Vagina (tissue), 2 donors: ENCODE data around the gene PSAP. TPM values are rescaled to one million over a fixed set of nuclear protein-coding genes. Genes with fewer than 3 reads are reported as not detected.

ENCODE experiments used
- DNase-seq, 2 donors: peaks; one replicate each; pipeline ENCODE4 v3.0.0-alpha.2; 2017; ENCODE audit errors: extremely low spot score in 2 of 2
- H3K27ac ChIP-seq: fragments of 200-600 bp; sonication (generic); one replicate; pipeline ENCODE4 v1.5.1; 2019
- H3K27me3 ChIP-seq: fragments of 200-600 bp; sonication (generic); one replicate; pipeline ENCODE4 v1.5.1; 2019
- H3K36me3 ChIP-seq, 2 donors: fragments of 200-600 bp; sonication (generic); one replicate each; pipeline ENCODE4 v1.5.1; 2017 to 2019
- H3K4me1 ChIP-seq: fragments of 200-600 bp; sonication (generic); one replicate; pipeline ENCODE4 v1.5.1; 2019
- H3K4me3 ChIP-seq, 2 donors: fragments of 200-600 bp; sonication (generic); 1 replicate in 1 of 2; 2 replicates in 1 of 2; pipeline ENCODE4 v1.5.1; 2016 to 2019
- H3K9me3 ChIP-seq: fragments of 200-600 bp; sonication (generic); one replicate; pipeline ENCODE4 v1.5.1; 2019
- CTCF ChIP-seq, 3 experiments: fragments of 450-650 bp in 2 of 3; fragments of 200-600 bp in 1 of 3; sonication (generic) in 1 of 3; IDR thresholded peaks; one replicate each; pipeline ENCODE4 v1.5.1; 2017 to 2019; ENCODE audit warnings: antibody characterized with exemption in 3 of 3, mild to moderate bottlenecking in 2 of 3, moderate library complexity in 2 of 3
- POLR2A ChIP-seq, 2 donors: fragments of 450-650 bp; IDR thresholded peaks; one replicate each; pipeline ENCODE4 v1.6.1; 2017; ENCODE audit warnings: antibody characterized with exemption in 2 of 2, mild to moderate bottlenecking in 2 of 2, moderate library complexity in 2 of 2
- POLR2AphosphoS5 ChIP-seq, 2 donors: sonication (generic); formaldehyde crosslinking; IDR thresholded peaks; one replicate each; pipeline ENCODE4 v1.9.0; 2017; ENCODE audit warnings: antibody characterized with exemption in 2 of 2, mild to moderate bottlenecking in 2 of 2, low read depth in 1 of 2; ENCODE audit not compliant: insufficient read depth in 1 of 2
- intact Hi-C: fragments of 100-400 bp; cut with DNase I; formaldehyde crosslinking; loops from one replicate; pipeline ENCODE4 v1.15.1; 2023
- total RNA-seq: library from RNA; depleted of rRNA; stranded (reverse); fragments of >200 nt; gene quantifications from one replicate; pipeline ENCODE4 v1.2.3, GENCODE V29; 2016

Gene PSAP
- total RNA-seq, 1 donor from 2014 or later, result 680 TPM

GRCh38 chr10:71782221-71782916 is 68.7 kb downstream of the PSAP start:
- Histone ChIP-seq H3K9me3 (no peaks in the 10 kb centered on the region), H3K4me1 (no peaks in the 10 kb centered on the region), H3K27ac (no peak overlapping the region), H3K27me3 (no peaks in the 10 kb centered on the region), H3K36me3 (no peaks in the 10 kb centered on the region), H3K4me3 (no peak overlapping the region)
- no peak for TF ChIP-seq POLR2AphosphoS5 (IDR thresholded peaks at IDR 0.05; ENCODE audit: insufficient read depth in 1 of 2, low read depth in 1 of 2)
- no peak for TF ChIP-seq POLR2A (IDR thresholded peaks at IDR 0.05)
- TF ChIP-seq CTCF (IDR thresholded peaks at IDR 0.05), result no peak
- intact Hi-C loops, result no loop called here
- DNase-seq, result no peak

- Histone ChIP-seq H3K27ac (no peak overlapping the region), H3K4me1 (no peaks in the 10 kb centered on the region), H3K36me3 (no peaks in the 10 kb centered on the region), H3K9me3 (no peaks in the 10 kb centered on the region), H3K27me3 (no peaks in the 10 kb centered on the region), H3K4me3 (no peak overlapping the region)
- DNase-seq, result no peak
- no peak for TF ChIP-seq POLR2A (IDR thresholded peaks at IDR 0.05)
- no peak for TF ChIP-seq CTCF (IDR thresholded peaks at IDR 0.05)
- no peak for TF ChIP-seq POLR2AphosphoS5 (IDR thresholded peaks at IDR 0.05; ENCODE audit: insufficient read depth in 1 of 2, low read depth in 1 of 2)
- intact Hi-C loops, result no loop called here
Observed at GRCh38 chr10:71780719-71781118, 70.3 kb downstream of the PSAP start.

- Histone ChIP-seq H3K27me3 (no peaks in the 10 kb centered on the region), H3K4me1 (no peaks in the 10 kb centered on the region), H3K36me3 (no peaks in the 10 kb centered on the region), H3K27ac (no peak overlapping the region), H3K9me3 (no peaks in the 10 kb centered on the region), H3K4me3 (no peak overlapping the region)
- intact Hi-C loops, result no loop called here
- TF ChIP-seq POLR2AphosphoS5 (IDR thresholded peaks at IDR 0.05; ENCODE audit: insufficient read depth in 1 of 2, low read depth in 1 of 2), result no peak
- no peak for TF ChIP-seq CTCF (IDR thresholded peaks at IDR 0.05)
- no peak for TF ChIP-seq POLR2A (IDR thresholded peaks at IDR 0.05)
- no peak for DNase-seq
Observed at GRCh38 chr10:71780156-71780555, 70.9 kb downstream of the PSAP start.

- Histone ChIP-seq H3K4me3 (no peak overlapping the region), H3K9me3 (no peaks in the 10 kb centered on the region), H3K27ac (no peak overlapping the region), H3K4me1 (peaks cover 2% of the 10 kb centered on the region), H3K27me3 (no peaks in the 10 kb centered on the region), H3K36me3 (no peaks in the 10 kb centered on the region)
- intact Hi-C loops, result no loop called here
- TF ChIP-seq CTCF (IDR thresholded peaks at IDR 0.05), result no peak
- no peak for TF ChIP-seq POLR2AphosphoS5 (IDR thresholded peaks at IDR 0.05; ENCODE audit: insufficient read depth in 1 of 2, low read depth in 1 of 2)
- no peak for TF ChIP-seq POLR2A (IDR thresholded peaks at IDR 0.05)
- DNase-seq, result no peak
Observed at GRCh38 chr10:71779641-71780040, 71.4 kb downstream of the PSAP start.

GRCh38 chr10:71778071-71778825 is 72.8 kb downstream of the PSAP start:
- Histone ChIP-seq H3K4me1 (peaks cover 14% of the 10 kb centered on the region), H3K4me3 (no peak overlapping the region), H3K27ac (no peak overlapping the region), H3K36me3 (no peaks in the 10 kb centered on the region), H3K9me3 (no peaks in the 10 kb centered on the region), H3K27me3 (no peaks in the 10 kb centered on the region)
- no peak for DNase-seq
- intact Hi-C loops, result no loop called here
- TF ChIP-seq POLR2A (IDR thresholded peaks at IDR 0.05) (no peak), POLR2AphosphoS5 (IDR thresholded peaks at IDR 0.05; ENCODE audit: insufficient read depth in 1 of 2, low read depth in 1 of 2) (no peak), CTCF (IDR thresholded peaks at IDR 0.05) (no peak)
